Esophagus squamous epithelium (tissue), 4 donors: ENCODE measurements around the gene KCTD3.
A peak's percentile ranks its signal among the peaks of the same experiment; 100 is the strongest.

Experiments used
- CTCF ChIP-seq, 6 experiments: fragments of 450-650 bp in 4 of 6; fragments of 200-600 bp in 2 of 6; sonication (generic) in 2 of 6; IDR thresholded peaks; one replicate each; pipeline ENCODE4 v1.5.1; 2016 to 2019; ENCODE audit warnings: antibody characterized with exemption in 6 of 6, mild to moderate bottlenecking in 4 of 6, moderate library complexity in 4 of 6
- POLR2A ChIP-seq, 4 donors: fragments of 450-650 bp; IDR thresholded peaks; one replicate each; pipeline ENCODE4 v1.6.1; 2017; ENCODE audit warnings: antibody characterized with exemption in 4 of 4, mild to moderate bottlenecking in 4 of 4, moderate library complexity in 3 of 4

DNA sequence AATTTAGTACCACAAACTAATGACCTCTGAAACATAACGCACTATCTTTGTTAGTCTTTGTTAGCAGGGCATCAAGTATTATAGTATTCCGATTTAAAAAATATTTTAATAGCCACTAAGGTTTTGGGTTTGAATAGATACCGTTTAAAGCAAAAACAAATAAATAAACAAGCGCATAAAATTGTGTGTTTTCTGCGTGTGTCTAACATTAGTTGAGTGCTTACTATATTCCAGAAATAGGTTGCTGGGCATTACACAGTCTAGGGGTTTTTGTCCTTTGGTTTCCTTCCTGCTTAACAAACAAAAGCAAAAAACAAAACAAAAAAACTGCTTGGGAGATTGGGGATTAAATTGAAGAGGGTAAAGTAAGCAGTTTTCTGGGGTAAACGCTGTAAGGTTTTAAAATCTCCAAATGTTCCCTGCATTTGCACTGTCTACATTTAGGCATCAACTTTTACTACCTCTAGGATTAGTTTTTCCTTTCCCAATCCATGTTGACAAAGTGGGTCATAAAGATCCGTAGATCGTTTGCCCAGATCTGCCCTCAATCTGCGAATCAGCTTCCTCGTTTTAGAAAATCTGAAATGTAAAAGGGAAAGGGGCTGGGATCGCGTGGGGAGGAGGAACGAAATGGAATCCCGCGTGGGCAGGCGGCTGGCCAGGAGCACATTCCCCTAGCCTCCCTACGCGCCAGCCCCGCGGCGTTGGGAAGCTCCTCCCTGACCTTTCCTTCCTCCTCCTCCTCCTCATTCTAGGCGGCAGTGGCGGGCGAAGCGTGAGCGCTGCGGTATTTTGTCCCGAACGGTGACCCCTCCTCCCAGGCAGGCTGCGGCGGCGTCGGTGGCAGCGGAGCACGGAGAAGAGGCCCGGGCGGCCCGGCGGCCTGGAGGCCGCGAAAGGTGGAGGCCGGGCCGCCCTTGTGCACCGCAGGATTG lies at the start of gene KCTD3:
- TF ChIP-seq CTCF (IDR thresholded peaks at IDR 0.05): no peak
- peak in 2 of 4 donors; percentile 50 to 68 for TF ChIP-seq POLR2A (IDR thresholded peaks at IDR 0.05)
